ENCODE results near the gene C1QTNF1.
"Not testable (repeated sequence)": the region's sequence is repeated elsewhere in the genome, so short reads cannot be mapped to it uniquely, and the experiment has no call there.

C1QTNF1 gene

DNA sequence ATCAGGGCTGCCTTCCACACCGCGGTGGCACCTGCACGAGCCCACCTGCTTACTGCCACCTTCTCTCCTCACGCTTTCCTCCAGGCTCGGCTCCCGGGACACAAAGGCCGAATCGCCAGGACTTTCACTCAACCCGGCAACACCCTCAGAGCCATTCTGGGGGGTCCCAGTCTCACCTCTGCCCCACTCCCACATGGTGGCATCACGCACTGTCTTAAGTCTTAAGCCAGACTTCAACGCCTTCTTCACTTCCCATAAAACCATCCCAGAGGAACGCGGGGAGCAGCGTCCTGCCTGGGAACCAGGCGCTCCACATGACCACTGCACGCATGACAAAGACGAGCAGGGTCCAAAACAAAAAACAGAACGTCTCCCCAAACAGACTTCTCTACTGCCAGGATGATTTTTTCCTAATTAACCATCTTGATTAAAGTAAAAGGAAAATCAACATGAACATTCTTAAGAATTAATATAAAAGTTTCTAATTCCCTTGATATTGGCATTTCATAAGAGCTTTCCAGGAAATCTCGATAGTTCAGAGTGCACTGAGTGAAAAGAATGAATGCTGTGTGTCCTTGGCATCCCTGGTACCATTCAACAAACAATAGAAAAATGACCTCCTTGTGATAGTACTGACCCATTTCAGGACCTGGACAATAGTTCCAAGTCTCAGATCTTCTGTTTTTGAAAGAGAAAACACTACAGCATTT is 17.0 kb upstream of the C1QTNF1 start:
- no peak for DNase-seq

DNA sequence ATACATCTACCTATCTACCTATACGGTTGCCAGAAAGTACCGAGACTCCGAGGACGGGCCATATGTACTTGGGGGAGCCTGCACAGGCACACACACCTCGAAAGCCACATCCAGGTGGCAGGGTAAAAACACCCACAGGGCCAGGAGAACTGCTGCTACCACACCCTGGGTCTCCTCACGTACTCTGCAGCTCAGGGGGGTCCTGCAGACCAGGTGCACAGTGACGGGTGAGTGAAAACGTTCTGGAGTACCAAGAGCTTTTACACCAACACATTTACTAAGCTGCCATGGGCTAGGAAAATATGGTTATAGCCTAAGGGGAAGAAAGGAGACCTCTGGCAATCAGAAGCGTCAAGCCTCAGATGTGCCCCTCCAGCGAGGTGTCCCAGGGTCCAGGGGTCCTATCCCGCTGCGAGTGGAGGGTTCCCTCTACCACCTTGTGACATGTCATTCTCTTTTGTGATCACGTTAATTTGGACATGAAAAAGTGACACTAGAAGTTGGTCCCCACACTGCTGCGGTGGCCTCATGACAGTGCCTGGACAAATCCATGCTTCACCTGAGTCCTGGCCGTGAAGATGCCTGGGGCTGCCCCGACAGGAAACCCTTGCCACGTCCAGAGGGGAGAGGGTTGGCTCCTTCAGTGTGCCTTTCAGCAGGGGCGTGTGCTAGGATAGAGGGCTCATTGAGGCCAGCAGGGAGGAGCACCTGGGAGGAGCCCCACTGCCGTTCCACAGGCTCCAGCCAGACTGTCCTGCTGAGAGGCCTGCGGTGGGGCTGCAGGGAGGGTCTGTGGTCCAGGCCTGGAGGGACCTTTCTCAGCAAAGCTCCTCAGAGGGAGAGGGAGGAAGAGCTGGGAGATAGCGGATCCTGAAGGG is 16.2 kb upstream of the C1QTNF1 start:
- DNase-seq: no peak

DNA sequence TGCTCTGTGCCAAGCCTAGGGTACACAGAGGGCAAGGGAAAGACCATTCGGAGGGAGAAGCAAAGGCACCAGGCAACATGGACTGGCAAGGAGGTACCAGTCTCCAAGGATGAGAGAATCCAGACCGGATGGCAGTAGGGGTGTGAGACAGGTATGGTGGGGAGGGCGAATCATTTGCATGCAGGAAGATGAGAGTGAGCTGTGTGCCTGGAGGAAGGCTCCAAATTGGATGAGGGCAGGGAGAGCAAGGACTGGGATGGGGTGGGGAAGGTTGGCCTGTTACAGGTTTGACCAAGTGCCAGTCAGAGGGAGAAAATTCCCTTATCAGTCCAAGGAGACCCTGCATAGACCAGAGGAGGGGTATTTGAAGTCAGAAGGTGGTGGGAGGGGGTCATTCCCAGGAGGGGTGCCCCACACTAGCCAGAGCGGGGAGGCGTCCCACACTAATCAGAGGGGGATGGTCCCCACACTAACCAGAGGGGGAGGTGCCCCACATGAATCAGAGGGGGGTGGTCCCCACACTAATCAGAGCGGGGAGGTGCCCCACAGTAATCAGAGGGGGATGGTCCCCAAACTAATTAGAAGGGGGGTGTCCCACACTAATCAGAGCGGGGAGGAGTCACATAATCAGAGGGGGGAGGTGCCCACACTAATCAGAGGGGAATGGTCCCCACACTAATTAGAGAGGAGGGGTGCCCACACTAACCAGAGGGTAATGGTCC is 15.1 kb upstream of the C1QTNF1 start:
- no peak for DNase-seq

DNA sequence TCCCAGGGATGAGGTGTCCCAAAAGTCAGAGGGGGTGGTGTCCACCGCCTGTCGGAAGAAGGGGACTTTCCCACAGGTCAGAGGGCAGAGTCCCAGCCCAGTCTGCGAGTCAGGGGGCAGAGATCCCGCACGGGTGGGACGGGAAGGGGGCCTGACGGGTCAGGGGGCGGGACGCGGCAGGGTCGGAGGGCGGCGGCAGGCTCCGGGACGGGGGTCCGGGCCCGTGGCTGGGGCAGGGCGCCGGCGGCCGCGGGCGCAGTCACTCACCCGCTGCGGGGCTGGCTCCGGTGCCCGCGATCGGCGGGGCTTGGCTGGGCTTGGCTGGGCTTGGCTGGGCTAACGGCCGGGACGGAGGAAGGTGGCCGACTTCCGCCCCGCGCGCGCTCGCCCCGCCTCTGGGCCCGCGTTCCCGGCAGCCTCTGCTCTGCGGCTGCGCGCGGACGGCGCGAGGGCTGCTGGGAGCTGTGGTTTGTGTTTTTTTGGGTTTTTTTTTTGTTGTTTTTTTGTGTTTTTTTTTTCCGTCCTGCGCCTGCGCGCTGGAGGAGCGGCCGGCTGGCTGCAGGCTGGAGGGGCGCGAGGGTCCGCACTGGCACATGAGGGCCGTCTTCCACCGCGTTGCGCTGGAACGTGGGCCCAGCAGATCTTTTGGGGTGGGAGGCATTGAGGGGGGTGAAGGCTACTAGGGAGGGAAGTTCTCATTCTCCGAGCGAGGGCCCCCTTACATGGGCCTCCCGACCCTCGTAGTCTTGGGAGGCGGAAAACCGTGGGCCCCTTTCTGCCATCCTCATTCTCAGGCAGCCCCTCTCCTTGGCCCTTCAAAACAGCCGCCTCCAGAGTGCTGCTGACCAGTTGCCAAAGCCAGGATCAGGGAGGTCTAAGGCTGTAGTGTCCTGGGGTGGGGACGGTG is 14.3 kb upstream of the C1QTNF1 start, which contains the start of gene CANT1:
Gene CANT1 (minus strand): TSS at position 368 of the 907 bp plus-strand sequence. CDS start 12,142 bp downstream, outside the sequence.
- peak; percentile 86 to 91 for DNase-seq

- DNase-seq: no peak
Measured at GRCh38 chr17:79010304-79010646, 13.7 kb upstream of the C1QTNF1 start.

DNA sequence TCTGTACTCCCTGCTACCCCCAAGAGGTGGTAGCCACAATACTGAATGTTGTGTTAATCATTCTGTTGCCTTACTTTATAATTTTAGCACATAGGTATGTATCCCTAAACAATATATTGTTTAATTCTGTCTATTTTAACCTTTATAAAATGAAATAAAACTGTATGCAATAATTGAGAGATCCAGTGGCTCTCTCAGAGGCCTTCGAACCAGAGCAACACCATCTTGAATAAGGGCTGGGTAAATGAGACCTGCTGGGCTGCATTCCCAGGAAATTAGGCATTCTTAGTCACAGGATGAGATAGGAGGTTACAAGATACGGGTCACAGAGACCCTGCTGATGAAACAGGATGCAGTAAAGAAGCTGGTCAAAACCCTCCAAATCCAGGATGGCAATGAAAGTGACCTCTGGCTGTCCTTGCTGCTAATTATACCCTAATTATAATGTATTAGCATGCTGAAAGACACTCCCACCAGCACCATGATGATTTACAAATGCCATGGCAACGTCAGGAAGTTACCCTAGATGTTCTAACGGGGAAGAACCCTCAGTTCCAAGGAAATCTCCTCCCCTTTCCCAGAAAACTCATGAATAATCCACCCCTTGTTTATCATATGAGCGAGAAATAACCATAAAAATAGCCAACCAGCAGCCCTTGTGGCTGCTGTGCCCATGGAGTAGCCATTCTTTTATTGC is 12.4 kb upstream of the C1QTNF1 start:
- DNase-seq: no peak

GRCh38 chr17:79012563-79013134 is 11.3 kb upstream of the C1QTNF1 start:
- no peak for DNase-seq

DNA sequence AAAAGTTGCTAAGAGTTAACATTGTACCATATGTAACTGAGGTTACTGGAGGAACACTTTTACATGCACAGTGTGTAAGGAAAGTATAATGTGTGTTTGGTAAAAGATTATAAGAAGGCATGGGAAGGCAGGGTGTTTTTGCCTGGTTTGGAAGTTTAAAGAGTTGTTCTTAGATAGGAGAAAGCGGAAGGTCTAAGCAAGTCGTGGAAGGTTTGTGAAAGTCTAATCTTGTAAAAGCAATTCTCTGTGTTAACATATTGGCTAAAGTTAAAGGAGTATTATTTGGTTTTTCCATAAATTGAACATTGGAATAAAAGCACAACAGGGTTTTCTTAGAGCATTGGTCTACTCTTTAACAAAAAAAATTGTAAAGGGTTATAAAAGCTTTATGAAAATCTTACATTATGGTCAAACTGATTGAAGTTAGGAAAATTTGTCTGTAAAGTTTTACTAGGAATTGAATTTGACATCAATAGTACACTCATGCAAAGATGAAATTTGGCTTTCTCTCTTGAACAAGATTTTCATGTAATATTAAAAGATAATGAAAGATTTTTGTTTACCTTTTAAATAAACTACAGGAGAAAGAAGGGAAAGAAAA is 9.7 kb upstream of the C1QTNF1 start:
- no peak for DNase-seq

DNA sequence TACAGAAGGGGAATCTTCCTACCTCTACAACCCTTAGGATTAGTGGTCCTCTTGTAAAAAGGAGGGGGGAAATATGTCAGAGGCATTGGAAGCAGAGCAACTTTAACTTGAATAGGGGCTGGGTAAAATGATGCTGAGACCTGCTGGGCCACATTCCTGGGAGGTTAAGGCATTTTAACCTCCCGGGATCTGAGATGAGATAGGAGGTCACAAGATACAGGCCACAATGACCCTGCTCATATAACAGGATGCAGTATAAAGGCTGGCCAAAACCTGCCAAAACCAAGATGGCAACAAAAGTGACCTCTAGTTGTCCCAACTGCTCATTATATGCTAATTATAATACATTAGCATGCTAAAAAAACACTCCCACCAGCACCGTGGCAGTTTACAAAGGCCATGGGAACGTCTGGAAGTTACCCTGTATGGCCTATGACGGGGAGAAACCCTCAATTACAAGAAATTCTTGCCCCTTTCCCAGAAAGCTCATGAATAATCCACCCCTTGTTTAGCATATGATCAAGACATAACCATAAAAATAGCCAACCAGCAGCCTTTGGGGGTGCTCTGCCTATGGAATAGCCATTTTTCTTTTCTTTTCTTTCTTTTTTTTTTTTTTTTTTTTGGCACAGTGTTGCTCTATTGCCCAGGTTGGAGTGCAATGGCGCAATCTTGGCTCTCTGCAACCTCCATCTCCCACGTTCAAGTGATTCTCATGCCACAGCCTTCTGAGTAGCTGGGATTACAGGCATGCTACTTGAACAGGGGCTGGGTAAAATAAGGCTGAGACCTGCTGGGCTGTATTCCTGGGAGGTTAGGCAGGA is 6.2 kb upstream of the C1QTNF1 start:
- no peak for DNase-seq

GRCh38 chr17:79018370-79018695 is 5.6 kb upstream of the C1QTNF1 start:
- no peak for DNase-seq

- no peak for DNase-seq
Measured at GRCh38 chr17:79019261-79019631, 4.7 kb upstream of the C1QTNF1 start.

DNA sequence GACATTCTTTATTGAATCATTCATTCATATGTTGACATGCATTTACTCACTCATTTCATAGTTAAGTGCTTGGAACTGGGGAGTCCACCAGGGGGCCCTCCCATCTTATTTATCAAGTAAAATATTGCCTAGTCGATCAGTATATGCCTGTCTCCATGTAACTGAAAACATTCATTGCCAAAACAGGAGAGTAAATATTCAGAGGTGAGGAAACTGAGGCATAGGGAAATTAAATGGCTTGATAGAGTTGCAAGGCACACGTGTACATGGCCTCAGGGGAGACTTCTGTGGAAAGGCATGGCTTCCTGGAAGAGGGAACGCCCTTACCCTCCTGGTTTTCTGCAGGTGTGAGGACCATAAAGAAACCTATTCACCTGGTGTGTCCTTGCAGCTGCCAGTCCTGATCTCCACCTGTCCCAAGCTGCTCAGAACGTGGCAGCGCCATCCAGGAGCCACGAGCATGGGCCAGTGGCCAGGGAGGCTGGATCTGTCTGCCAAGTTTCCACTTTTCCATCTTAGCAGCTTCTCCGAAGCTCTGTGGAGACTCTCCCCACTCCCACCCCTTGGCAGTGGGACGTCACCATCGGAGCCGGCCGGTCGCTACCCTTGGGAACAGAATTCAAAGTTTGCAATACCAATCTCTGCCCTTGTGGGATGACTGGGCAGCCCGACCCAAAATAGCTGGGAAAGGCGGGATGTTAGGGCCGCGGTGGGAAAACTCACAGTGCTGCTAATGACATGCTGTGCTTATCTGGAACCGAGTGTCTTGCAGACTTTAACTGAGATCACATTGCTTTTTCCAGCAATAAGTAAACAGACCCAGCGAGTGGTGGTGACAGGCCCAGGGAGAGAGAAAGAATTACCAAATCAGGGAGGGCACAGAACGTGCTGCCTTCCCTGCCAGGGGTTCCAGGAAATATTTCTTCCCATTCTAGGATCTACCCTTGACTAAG is 4.1 kb upstream of the C1QTNF1 start:
- peak; percentile 74 to 92 for DNase-seq

DNA sequence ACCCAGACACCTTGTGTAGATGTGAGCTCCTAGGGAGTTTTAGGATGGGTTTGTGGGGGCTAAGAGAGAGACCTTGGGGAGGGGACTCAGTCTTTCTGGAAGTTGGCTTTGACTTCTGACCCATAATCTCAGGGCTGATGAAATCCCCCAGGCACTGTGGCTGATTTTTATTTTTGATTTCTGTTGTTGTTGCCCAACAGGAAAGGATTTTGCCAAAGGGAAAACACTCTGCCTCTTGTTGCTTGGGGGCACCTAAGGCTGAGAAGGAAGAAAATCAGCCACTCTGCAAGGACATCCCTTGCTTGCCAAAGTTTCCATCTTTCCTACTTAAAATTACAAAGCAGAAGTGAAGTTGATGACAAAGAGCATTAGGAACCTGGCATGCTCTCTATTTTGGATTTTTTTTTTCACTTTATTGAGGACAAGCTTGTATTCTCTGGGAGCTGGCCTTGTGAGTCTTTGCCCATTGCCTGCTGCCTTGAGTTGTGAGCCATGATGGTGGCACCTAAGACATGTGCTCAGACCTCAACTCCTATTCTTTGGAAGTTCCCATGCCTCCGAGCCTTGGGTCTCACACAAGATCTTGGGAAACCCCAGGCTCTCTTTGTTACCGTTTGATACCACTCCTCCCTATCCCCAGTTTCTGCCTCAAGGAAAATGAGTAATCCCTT is 3.2 kb upstream of the C1QTNF1 start:
- no peak for DNase-seq

- DNase-seq: not testable (repeated sequence)
Measured at GRCh38 chr17:79021929-79022328, 2.0 kb upstream of the C1QTNF1 start.

DNA sequence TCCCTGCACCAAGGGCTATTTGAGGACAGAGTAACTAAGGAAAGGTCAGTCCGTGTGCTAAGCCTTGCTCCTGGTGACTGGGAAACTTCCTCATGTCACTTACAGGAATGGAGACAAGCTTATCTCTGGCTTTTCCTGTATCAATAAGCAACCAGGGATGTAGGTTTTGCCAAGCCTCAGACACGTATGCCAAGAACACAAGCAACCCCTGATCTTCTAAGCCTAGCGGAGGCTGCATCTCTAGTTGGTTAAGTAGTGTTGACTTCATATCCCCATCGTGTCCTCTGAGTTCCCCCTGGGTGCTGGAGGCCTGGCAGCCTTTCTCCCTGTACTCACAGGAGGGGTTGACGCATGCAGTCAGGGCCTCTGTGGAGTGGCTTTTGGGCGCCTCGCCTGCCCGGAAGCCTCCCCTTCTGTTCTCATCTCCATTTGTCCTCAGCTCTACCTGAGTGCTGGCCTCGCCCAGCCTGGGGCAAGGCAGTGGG is 1.4 kb upstream of the C1QTNF1 start:
- no peak for DNase-seq

DNA sequence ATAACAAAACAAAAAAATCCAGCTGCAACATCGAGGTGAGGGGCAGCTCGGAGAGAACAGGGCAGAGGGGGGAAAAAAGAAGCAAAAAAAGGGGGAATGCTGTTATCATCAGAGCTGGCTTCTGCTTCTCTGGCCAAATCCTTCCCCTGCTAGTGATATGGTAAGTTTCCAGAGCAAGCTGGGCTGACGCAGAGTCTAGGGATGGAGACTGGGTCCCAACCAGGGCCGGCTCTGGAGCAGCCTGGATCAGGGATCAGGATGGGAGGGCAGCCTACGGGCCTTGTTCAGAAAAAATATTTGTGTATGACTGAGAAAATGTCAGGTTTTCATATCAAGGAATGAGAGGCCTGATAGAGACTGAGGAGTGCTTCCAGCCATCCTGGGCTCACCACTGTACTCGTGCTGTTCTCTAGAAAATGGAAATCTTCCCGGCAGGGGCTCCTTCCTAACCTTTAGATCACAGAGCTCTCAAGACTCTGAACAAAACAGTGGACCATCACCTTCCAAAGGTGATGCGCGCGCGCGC is 726 bp upstream of the C1QTNF1 start:
- no peak for DNase-seq

GRCh38 chr17:79024901-79025737 is 1.1 kb downstream of the C1QTNF1 start:
- DNase-seq: no peak

Data from NCI-H524 (cell line).